Measurements from ENCODE around the gene STK36. TPM values are rescaled to one million over a fixed set of nuclear protein-coding genes. Genes with fewer than 3 reads are reported as not detected.

The STK36 gene
- total RNA-seq, 1 experiment from 2014 or later = 48.6 TPM

DNA sequence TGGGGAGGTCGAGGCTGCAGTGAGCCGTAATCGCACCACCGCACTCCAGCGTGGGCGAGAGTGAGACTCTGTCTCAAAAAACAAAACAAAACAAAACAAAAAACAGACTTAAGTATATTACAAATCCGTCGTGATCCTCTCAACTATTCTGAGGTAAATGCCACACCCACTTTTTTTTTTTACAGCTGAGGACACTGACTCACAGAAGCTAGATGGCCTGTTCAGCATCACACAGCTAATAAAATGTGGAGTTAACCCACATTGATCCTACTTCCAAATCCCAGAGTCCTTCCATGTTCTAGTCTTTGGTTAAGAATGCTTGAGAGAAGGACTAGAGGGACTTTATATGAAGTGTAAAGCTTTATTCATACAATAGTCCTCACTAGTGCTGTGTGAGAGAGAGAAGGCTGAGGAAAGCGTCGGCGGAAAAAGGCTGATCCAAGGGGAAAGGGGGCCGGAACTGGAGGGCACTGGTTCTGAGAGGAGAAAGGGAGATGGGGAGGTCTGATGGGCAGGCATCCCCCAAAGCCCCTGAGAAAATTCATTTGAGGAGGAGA, 711 bp upstream of the STK36 start:
- no peak for TF ChIP-seq POLR2AphosphoS5 (IDR thresholded peaks at IDR 0.05; ENCODE audit: low read depth, low read length)
- no peak for TF ChIP-seq SIN3A (IDR thresholded peaks at IDR 0.05; ENCODE audit: borderline replicate concordance, insufficient read depth, low read depth, low read length)
- TF ChIP-seq, protein P1, sequence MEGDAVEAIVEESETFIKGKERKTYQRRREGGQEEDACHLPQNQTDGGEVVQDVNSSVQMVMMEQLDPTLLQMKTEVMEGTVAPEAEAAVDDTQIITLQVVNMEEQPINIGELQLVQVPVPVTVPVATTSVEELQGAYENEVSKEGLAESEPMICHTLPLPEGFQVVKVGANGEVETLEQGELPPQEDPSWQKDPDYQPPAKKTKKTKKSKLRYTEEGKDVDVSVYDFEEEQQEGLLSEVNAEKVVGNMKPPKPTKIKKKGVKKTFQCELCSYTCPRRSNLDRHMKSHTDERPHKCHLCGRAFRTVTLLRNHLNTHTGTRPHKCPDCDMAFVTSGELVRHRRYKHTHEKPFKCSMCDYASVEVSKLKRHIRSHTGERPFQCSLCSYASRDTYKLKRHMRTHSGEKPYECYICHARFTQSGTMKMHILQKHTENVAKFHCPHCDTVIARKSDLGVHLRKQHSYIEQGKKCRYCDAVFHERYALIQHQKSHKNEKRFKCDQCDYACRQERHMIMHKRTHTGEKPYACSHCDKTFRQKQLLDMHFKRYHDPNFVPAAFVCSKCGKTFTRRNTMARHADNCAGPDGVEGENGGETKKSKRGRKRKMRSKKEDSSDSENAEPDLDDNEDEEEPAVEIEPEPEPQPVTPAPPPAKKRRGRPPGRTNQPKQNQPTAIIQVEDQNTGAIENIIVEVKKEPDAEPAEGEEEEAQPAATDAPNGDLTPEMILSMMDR (IDR thresholded peaks at IDR 0.05) = no peak
- TF ChIP-seq, protein P2, sequence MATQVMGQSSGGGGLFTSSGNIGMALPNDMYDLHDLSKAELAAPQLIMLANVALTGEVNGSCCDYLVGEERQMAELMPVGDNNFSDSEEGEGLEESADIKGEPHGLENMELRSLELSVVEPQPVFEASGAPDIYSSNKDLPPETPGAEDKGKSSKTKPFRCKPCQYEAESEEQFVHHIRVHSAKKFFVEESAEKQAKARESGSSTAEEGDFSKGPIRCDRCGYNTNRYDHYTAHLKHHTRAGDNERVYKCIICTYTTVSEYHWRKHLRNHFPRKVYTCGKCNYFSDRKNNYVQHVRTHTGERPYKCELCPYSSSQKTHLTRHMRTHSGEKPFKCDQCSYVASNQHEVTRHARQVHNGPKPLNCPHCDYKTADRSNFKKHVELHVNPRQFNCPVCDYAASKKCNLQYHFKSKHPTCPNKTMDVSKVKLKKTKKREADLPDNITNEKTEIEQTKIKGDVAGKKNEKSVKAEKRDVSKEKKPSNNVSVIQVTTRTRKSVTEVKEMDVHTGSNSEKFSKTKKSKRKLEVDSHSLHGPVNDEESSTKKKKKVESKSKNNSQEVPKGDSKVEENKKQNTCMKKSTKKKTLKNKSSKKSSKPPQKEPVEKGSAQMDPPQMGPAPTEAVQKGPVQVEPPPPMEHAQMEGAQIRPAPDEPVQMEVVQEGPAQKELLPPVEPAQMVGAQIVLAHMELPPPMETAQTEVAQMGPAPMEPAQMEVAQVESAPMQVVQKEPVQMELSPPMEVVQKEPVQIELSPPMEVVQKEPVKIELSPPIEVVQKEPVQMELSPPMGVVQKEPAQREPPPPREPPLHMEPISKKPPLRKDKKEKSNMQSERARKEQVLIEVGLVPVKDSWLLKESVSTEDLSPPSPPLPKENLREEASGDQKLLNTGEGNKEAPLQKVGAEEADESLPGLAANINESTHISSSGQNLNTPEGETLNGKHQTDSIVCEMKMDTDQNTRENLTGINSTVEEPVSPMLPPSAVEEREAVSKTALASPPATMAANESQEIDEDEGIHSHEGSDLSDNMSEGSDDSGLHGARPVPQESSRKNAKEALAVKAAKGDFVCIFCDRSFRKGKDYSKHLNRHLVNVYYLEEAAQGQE (IDR thresholded peaks at IDR 0.05; ENCODE audit: insufficient read depth in 1 of 2, low read depth in 2 of 2, low read length in 1 of 2) = no peak
- no peak for TF ChIP-seq TCF7L2 (IDR thresholded peaks at IDR 0.05; ENCODE audit: low read depth, low read length)
- H3K4me1 ChIP-seq (ENCODE audit: control insufficient read depth, insufficient read depth, low read length) = peaks cover 5% of the 10 kb centered on the region; the same call in 1 of the 2 replicates
- no peaks in the 10 kb centered on the region for H3K27me3 ChIP-seq (ENCODE audit: control insufficient read depth, insufficient read depth, low read length)
- TSS peak; percentile 94 for BruUV-seq (replicated peaks)
- intact Hi-C loops (cut with micrococcal nuclease; ENCODE audit: unreplicated experiment) (no loop called here), in situ Hi-C loops (cut with HindIII; ENCODE audit: low pct_unique_long_range_greater_than_20kb, low sequenced_read_pairs) (no loop called here)
- peak overlapping the region; percentile 92 to 97 for H3K4me3 ChIP-seq (ENCODE audit: low read depth in 2 of 2, low read length in 2 of 2)
- H3K9me3 ChIP-seq (ENCODE audit: control insufficient read depth, insufficient read depth, low read depth, low read length) = no peaks in the 10 kb centered on the region
- ATAC-seq (peak; percentile 35), DNase-seq (ENCODE audit: low read depth, low spot score) (no peak)
- H3K36me3 ChIP-seq (ENCODE audit: control insufficient read depth, insufficient read depth, low read length) = peaks cover 6% of the 10 kb centered on the region
- POLR2A ChIA-PET = interaction anchor here (0.5 to 1.1 kb wide), 3 partner anchors 12 to 16 kb away, joined by 3 to 18 read pairs (median 4); partner anchors contain the start of genes BCS1L and ZNF142
- CTCF ChIA-PET = interaction anchor here (0.8 kb wide), 1 partner anchor 12 kb away, joined by 4 read pairs; the partner anchor contains the start of genes BCS1L and ZNF142
- peak overlapping the region; percentile 86 for H3K27ac ChIP-seq (ENCODE audit: low read length)

DNA sequence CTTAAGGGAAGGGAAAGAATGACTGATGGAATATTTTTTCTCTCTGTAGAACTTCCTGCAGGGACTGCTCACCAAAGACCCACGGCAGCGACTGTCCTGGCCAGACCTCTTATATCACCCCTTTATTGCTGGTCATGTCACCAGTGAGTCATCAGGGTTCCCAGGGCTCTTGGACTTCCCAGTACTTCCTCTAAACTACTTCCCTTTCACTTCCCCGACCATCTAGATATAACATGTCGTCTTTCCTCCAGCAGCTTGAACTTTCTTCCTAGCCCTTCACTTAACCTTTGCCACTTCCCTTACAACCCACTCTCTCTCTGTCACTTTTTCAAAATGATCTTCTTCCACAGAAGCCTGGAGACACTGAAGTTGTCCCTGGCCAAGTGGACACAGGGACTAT, 7.2 kb downstream of the STK36 start:
- ChIA-PET CTCF (no interaction called here), POLR2A (no interaction called here)
- Histone ChIP-seq H3K36me3 (ENCODE audit: control insufficient read depth, insufficient read depth, low read length) (no peaks in the 10 kb centered on the region; the same call in 1 of the 2 replicates), H3K27ac (ENCODE audit: low read length) (no peak overlapping the region), H3K4me3 (ENCODE audit: low read depth in 2 of 2, low read length in 2 of 2) (no peak overlapping the region), H3K4me1 (ENCODE audit: control insufficient read depth, insufficient read depth, low read length) (no peaks in the 10 kb centered on the region), H3K27me3 (ENCODE audit: control insufficient read depth, insufficient read depth, low read length) (no peaks in the 10 kb centered on the region), H3K9me3 (ENCODE audit: control insufficient read depth, insufficient read depth, low read depth, low read length) (no peaks in the 10 kb centered on the region)
- DNase-seq (ENCODE audit: low read depth, low spot score) (no peak), ATAC-seq (no peak)
- intact Hi-C loops (cut with micrococcal nuclease; ENCODE audit: unreplicated experiment) (no loop called here), in situ Hi-C loops (cut with HindIII; ENCODE audit: low pct_unique_long_range_greater_than_20kb, low sequenced_read_pairs) (no loop called here)
- no TSS peak for BruUV-seq (replicated peaks)
- TF ChIP-seq, protein P2 (IDR thresholded peaks at IDR 0.05; ENCODE audit: insufficient read depth in 1 of 2, low read depth in 2 of 2, low read length in 1 of 2) = no peak
- TF ChIP-seq, protein P1 (IDR thresholded peaks at IDR 0.05) = no peak
- TF ChIP-seq TCF7L2 (IDR thresholded peaks at IDR 0.05; ENCODE audit: low read depth, low read length) (no peak), POLR2AphosphoS5 (IDR thresholded peaks at IDR 0.05; ENCODE audit: low read depth, low read length) (no peak), SIN3A (IDR thresholded peaks at IDR 0.05; ENCODE audit: borderline replicate concordance, insufficient read depth, low read depth, low read length) (no peak)
